OCI-LY7 (cell line): ENCODE data around the gene HSPA2. TPM values are rescaled to one million over a fixed set of nuclear protein-coding genes. Genes with fewer than 3 reads are reported as not detected.

Experiments used
- BruUV-seq: library from RNA; stranded (reverse); fragments of 400-500 nt; replicated peaks from 2 replicates; lab custom pipeline; 2021; lab: Mats Ljungman, UMichigan
- CTCF ChIA-PET: fragments of 300-600 bp; sonication (Branson Sonifier 250); formaldehyde crosslinking; loops from one replicate; lab custom pipeline; 2022; ENCODE audit warnings: antibody characterized with exemption; ENCODE audit not compliant: unreplicated experiment; lab: Charles Lee
- POLR2A ChIA-PET: fragments of 300-600 bp; sonication (Branson Sonifier 250); formaldehyde crosslinking; loops from one replicate; lab custom pipeline; 2022; ENCODE audit warnings: antibody characterized with exemption; lab: Charles Lee
- DNase-seq: peaks from one replicate; pipeline ENCODE4 v3.0.0-alpha.2; 2015; ENCODE audit warnings: low spot score
- H2AFZ ChIP-seq: fragments of 200-600 bp; sonication (generic), shearing (Covaris generic); 2 replicates; pipeline ENCODE4 v1.6.1; 2014; ENCODE audit warnings: mild to moderate bottlenecking, antibody characterized with exemption, low read length, moderate library complexity
- H3K27ac ChIP-seq: fragments of 200-600 bp; sonication (generic); 2 replicates; pipeline ENCODE4 v1.5.1; 2014; ENCODE audit warnings: mixed run types, low read depth, mild to moderate bottlenecking, moderate library complexity, low read length, inconsistent platforms; ENCODE audit not compliant: poor library complexity, severe bottlenecking
- H3K36me3 ChIP-seq: fragments of 200-600 bp; sonication (generic); 2 replicates; pipeline ENCODE4 v1.6.1; 2014; ENCODE audit warnings: mild to moderate bottlenecking, antibody characterized with exemption, low read length, moderate library complexity, mixed read lengths; ENCODE audit not compliant: insufficient read depth
- H3K4me1 ChIP-seq: fragments of 200-600 bp; sonication (generic); 2 replicates; pipeline ENCODE4 v1.5.1; 2014; ENCODE audit warnings: mild to moderate bottlenecking, low read length; ENCODE audit not compliant: insufficient read depth, poor library complexity, severe bottlenecking
- H3K4me2 ChIP-seq: fragments of 200-600 bp; sonication (generic); 2 replicates; pipeline ENCODE4 v1.6.1; 2014; ENCODE audit warnings: mild to moderate bottlenecking, low read length
- H3K4me3 ChIP-seq: fragments of 200-600 bp; sonication (generic); 2 replicates; pipeline ENCODE4 v1.5.1; 2014; ENCODE audit warnings: mild to moderate bottlenecking, low read depth, low read length; ENCODE audit not compliant: poor library complexity, severe bottlenecking
- H3K79me2 ChIP-seq: fragments of 200-600 bp; sonication (generic); 2 replicates; pipeline ENCODE4 v1.6.1; 2016; ENCODE audit warnings: low read depth, mild to moderate bottlenecking, low read length, moderate library complexity, mixed read lengths; ENCODE audit not compliant: insufficient read depth
- H3K9me2 ChIP-seq: fragments of 200-600 bp; sonication (generic); 2 replicates; pipeline ENCODE4 v1.6.1; 2016; ENCODE audit warnings: mild to moderate bottlenecking, low read length, mixed read lengths; ENCODE audit not compliant: insufficient read depth
- H3K9me3 ChIP-seq: fragments of 200-600 bp; sonication (generic); 2 replicates; pipeline ENCODE4 v1.6.1; 2014; ENCODE audit warnings: mild to moderate bottlenecking, mixed run types, low read length, mixed read lengths
- H4K20me1 ChIP-seq: fragments of 200-600 bp; sonication (generic); 2 replicates; pipeline ENCODE4 v1.6.1; 2014; ENCODE audit warnings: mild to moderate bottlenecking, antibody characterized with exemption, low read length, moderate library complexity, mixed read lengths; ENCODE audit not compliant: insufficient read depth
- CTCF ChIP-seq: fragments of 200-600 bp; sonication (generic); conservative IDR thresholded peaks from 2 replicates; pipeline ENCODE4 v1.5.1; 2014; ENCODE audit warnings: mild to moderate bottlenecking, antibody characterized with exemption, low read length, moderate library complexity, mixed read lengths
- EZH2phosphoT487 ChIP-seq: fragments of 200-600 bp; sonication (generic); IDR thresholded peaks from 2 replicates; pipeline ENCODE4 v1.6.1; 2018; ENCODE audit warnings: low read depth, borderline replicate concordance, mild to moderate bottlenecking, mixed run types, antibody characterized with exemption, low read length, moderate library complexity, mixed read lengths
- intact Hi-C: fragments of 100-400 bp; cut with micrococcal nuclease; formaldehyde crosslinking; loops from one replicate; pipeline ENCODE4 v1.10.0; 2022; ENCODE audit not compliant: unreplicated experiment
- total RNA-seq, 2 experiments: library from RNA; depleted of rRNA in 1 of 2; stranded (reverse); fragments of >200 nt in 1 of 2; shearing (Covaris generic) in 1 of 2; gene quantifications; 2 replicates each; pipeline ENCODE4 v1.2.3, GENCODE V29; 2014 to 2022

Gene HSPA2
- total RNA-seq, 2 experiments from 2014 or later = 0.36 to 0.54 TPM

- H3K9me3 ChIP-seq = no peaks in the 10 kb centered on the region
- H2AFZ ChIP-seq = no peak overlapping the region
- no peak for DNase-seq
- no peak overlapping the region for H3K4me2 ChIP-seq
- no TSS peak for BruUV-seq
- peaks cover 27% of the 10 kb centered on the region for H3K36me3 ChIP-seq
- CTCF ChIA-PET = no interaction called here
- intact Hi-C loops = no loop called here
- H3K9me2 ChIP-seq = no peaks in the 10 kb centered on the region
- no peak for TF ChIP-seq CTCF
- TF ChIP-seq EZH2phosphoT487 = no peak
- no peak overlapping the region for H3K27ac ChIP-seq
- H3K4me3 ChIP-seq = no peak overlapping the region
- peaks cover 17% of the 10 kb centered on the region for H4K20me1 ChIP-seq
- peaks cover 61% of the 10 kb centered on the region for H3K79me2 ChIP-seq
- POLR2A ChIA-PET = interaction anchor here (0.7 to 0.9 kb wide), 2 partner anchors 9 to 1263 kb away, joined by 3 read pairs; no protein-coding TSS in a partner anchor
- no peaks in the 10 kb centered on the region for H3K4me1 ChIP-seq
Observed at GRCh38 chr14:64518229-64518628, 22.3 kb upstream of the HSPA2 start.

- Histone ChIP-seq H3K4me2 (no peak overlapping the region), H3K27ac (no peak overlapping the region), H4K20me1 (peaks cover 9% of the 10 kb centered on the region; the same call in 1 of the 2 replicates), H2AFZ (no peak overlapping the region), H3K9me2 (no peaks in the 10 kb centered on the region), H3K4me1 (no peaks in the 10 kb centered on the region), H3K4me3 (no peak overlapping the region), H3K9me3 (no peaks in the 10 kb centered on the region), H3K36me3 (peaks cover 39% of the 10 kb centered on the region), H3K79me2 (peaks cover 40% of the 10 kb centered on the region)
- no peak for DNase-seq
- POLR2A ChIA-PET = interaction anchor here (0.6 to 1.4 kb wide), 6 partner anchors 10 to 177 kb away, joined by 3 to 4 read pairs (median 3); no protein-coding TSS in a partner anchor
- TF ChIP-seq EZH2phosphoT487 (no peak), CTCF (no peak)
- intact Hi-C loops = no loop called here
- CTCF ChIA-PET = no interaction called here
- no TSS peak for BruUV-seq
Observed at GRCh38 chr14:64520699-64521098, 19.8 kb upstream of the HSPA2 start.

GRCh38 chr14:64522591-64523355, 17.8 kb upstream of the HSPA2 start:
- H3K9me2 ChIP-seq = no peaks in the 10 kb centered on the region

More at GRCh38 chr14:64522591-64523355, 17.8 kb upstream of the HSPA2 start:
- Histone ChIP-seq H3K4me1 (no peaks in the 10 kb centered on the region), H3K27ac (no peak overlapping the region), H3K4me2 (no peak overlapping the region), H3K36me3 (peaks cover 44% of the 10 kb centered on the region), H2AFZ (no peak overlapping the region), H3K9me3 (no peaks in the 10 kb centered on the region), H3K4me3 (no peak overlapping the region), H3K79me2 (peaks cover 19% of the 10 kb centered on the region; the same call in 1 of the 2 replicates), H4K20me1 (peaks cover 5% of the 10 kb centered on the region; the same call in 1 of the 2 replicates)
- intact Hi-C loops = no loop called here
- ChIA-PET POLR2A (interaction anchor here (1.2 kb wide), 1 partner anchor 135 kb away, joined by 3 read pairs; no protein-coding TSS in a partner anchor), CTCF (no interaction called here)
- TF ChIP-seq CTCF (no peak), EZH2phosphoT487 (no peak)
- no peak for DNase-seq
- TSS peak; percentile 48 for BruUV-seq
